Measurements from ENCODE around the gene IL2RA. TPM values are rescaled to one million over a fixed set of nuclear protein-coding genes. Genes with fewer than 3 reads are reported as not detected.
A peak's percentile ranks its signal among the peaks of the same experiment; 100 is the strongest.

The IL2RA gene
- total and polyA plus RNA-seq, 10 donors = 3.5 to 78.7 (median 15.4) TPM

GRCh38 chr10:6071181-6072175 lies 9.3 kb upstream of the IL2RA start:
- H3K9me3 ChIP-seq = no peaks in the 10 kb centered on the region
- intact Hi-C loops (cut with DNase I; ENCODE audit: low total_unique reads) = no loop called here
- no peak overlapping the region for H3K4me3 ChIP-seq
- no peak for TF ChIP-seq CTCF (IDR thresholded peaks at IDR 0.05 in 8 of 11, conservative IDR thresholded peaks at IDR 0.05 in 3 of 11)
- no peak for TF ChIP-seq POLR2AphosphoS5 (IDR thresholded peaks at IDR 0.05)
- TF ChIP-seq POLR2A (IDR thresholded peaks at IDR 0.05) = no peak
- no peaks in the 10 kb centered on the region for H3K27me3 ChIP-seq (replicated peaks in 1 of 7)
- peak overlapping the region; percentile 38 to 82 (median 78) for H3K27ac ChIP-seq
- DNase-seq = no peak
- H3K4me1 ChIP-seq = peaks cover 24 to 77% (median 63%) of the 10 kb centered on the region in 6 donors
- WGBS, 5 donors = 45 to 55% (median 53%) methylated on average over 10 of the region's 10 CpGs
- no peaks in the 10 kb centered on the region for H3K36me3 ChIP-seq

- no peaks in the 10 kb centered on the region for H3K36me3 ChIP-seq
- DNase-seq = no peak
- 48 to 83% (median 65%) methylated on average over 5 of the region's 5 CpGs for WGBS, 5 donors
- TF ChIP-seq CTCF (IDR thresholded peaks at IDR 0.05 in 8 of 11, conservative IDR thresholded peaks at IDR 0.05 in 3 of 11) (no peak), POLR2A (IDR thresholded peaks at IDR 0.05) (no peak), POLR2AphosphoS5 (IDR thresholded peaks at IDR 0.05) (no peak)
- no peaks in the 10 kb centered on the region for H3K9me3 ChIP-seq
- intact Hi-C loops (cut with DNase I; ENCODE audit: low total_unique reads) = no loop called here
- no peaks in the 10 kb centered on the region for H3K27me3 ChIP-seq (replicated peaks in 1 of 7)
- H3K4me1 ChIP-seq = peaks cover 24 to 86% (median 70%) of the 10 kb centered on the region in 6 donors
- peak overlapping the region in 5 of 8 donors; percentile 75 to 82 (median 81) for H3K27ac ChIP-seq
- H3K4me3 ChIP-seq = no peak overlapping the region
Measured at GRCh38 chr10:6070660-6071059, 8.5 kb upstream of the IL2RA start.

- intact Hi-C loops (cut with DNase I; ENCODE audit: low total_unique reads) = no loop called here
- H3K4me1 ChIP-seq = peaks cover 24 to 86% (median 78%) of the 10 kb centered on the region in 6 donors
- TF ChIP-seq CTCF (IDR thresholded peaks at IDR 0.05 in 8 of 11, conservative IDR thresholded peaks at IDR 0.05 in 3 of 11) (no peak), POLR2AphosphoS5 (IDR thresholded peaks at IDR 0.05) (peak in 1 of 3 donors; percentile 34)
- WGBS, 5 donors = 32 to 59% (median 42%) methylated on average over 11 of the region's 11 CpGs
- peak overlapping the region in 7 of 8 donors; percentile 40 to 82 (median 75) for H3K27ac ChIP-seq
- DNase-seq = no peak
- peak overlapping the region in 1 of 8 donors; percentile 0 for H3K4me3 ChIP-seq
- H3K9me3 ChIP-seq = no peaks in the 10 kb centered on the region
- H3K36me3 ChIP-seq = no peaks in the 10 kb centered on the region
- no peaks in the 10 kb centered on the region for H3K27me3 ChIP-seq (replicated peaks in 1 of 7)
Measured at GRCh38 chr10:6069081-6069931, 7.1 kb upstream of the IL2RA start.

Data from spleen (tissue), 11 donors.